OCI-LY7 (cell line): ENCODE data around the gene TRIM59.

Source experiments
- EZH2phosphoT487 ChIP-seq: fragments of 200-600 bp; sonication (generic); IDR thresholded peaks from 2 replicates; pipeline ENCODE4 v1.6.1; 2018; ENCODE audit warnings: low read depth, borderline replicate concordance, mild to moderate bottlenecking, mixed run types, antibody characterized with exemption, low read length, moderate library complexity, mixed read lengths
- TF ChIP-seq, protein P1 (sequence below): fragments of 200-600 bp; sonication (generic); conservative IDR thresholded peaks from 2 replicates; pipeline ENCODE4 v1.5.1; 2014; ENCODE audit warnings: mild to moderate bottlenecking, antibody characterized with exemption, low read length, moderate library complexity, mixed read lengths

DNA sequence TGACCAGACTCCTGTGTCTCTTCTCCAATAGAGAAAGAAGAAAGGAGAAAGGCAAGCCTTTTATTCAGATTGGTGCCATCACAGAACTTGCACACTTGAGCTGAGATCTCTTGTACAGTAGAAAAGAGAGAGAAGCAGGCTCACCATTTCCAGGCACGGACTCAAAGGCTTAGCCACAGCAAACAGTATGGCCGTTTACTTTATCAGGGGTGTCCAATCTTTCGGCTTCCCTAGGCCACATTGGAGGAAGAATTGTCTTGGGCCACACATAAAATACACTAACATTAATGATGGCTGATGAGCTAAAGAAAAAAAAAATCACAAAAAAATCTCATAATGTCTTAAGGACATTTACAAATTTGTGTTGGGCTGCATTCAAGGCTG is 55.6 kb downstream of the TRIM59 start:
- TF ChIP-seq, protein P1, sequence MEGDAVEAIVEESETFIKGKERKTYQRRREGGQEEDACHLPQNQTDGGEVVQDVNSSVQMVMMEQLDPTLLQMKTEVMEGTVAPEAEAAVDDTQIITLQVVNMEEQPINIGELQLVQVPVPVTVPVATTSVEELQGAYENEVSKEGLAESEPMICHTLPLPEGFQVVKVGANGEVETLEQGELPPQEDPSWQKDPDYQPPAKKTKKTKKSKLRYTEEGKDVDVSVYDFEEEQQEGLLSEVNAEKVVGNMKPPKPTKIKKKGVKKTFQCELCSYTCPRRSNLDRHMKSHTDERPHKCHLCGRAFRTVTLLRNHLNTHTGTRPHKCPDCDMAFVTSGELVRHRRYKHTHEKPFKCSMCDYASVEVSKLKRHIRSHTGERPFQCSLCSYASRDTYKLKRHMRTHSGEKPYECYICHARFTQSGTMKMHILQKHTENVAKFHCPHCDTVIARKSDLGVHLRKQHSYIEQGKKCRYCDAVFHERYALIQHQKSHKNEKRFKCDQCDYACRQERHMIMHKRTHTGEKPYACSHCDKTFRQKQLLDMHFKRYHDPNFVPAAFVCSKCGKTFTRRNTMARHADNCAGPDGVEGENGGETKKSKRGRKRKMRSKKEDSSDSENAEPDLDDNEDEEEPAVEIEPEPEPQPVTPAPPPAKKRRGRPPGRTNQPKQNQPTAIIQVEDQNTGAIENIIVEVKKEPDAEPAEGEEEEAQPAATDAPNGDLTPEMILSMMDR: no peak
- no peak for TF ChIP-seq EZH2phosphoT487
